Keratinocyte (primary cell): ENCODE data around the gene DNAJC7. TPM values are rescaled to one million over a fixed set of nuclear protein-coding genes. Genes with fewer than 3 reads are reported as not detected.

ENCODE experiments used
- DNase-seq: peaks from one replicate; pipeline ENCODE4 v3.0.0-alpha.2; 2011; ENCODE audit warnings: low read depth, missing footprints, low spot score
- FAIRE-seq: peaks from 2 replicates; lab custom pipeline; 2011; peaks lifted over from hg19 to GRCh38; lab: Jason Lieb, UNC
- H2AFZ ChIP-seq: 2 replicates; pipeline ENCODE4 v1.6.0; 2012; ENCODE audit warnings: low read length, control low read depth, inconsistent platforms; ENCODE audit not compliant: control insufficient read depth
- H3K27ac ChIP-seq: 2 replicates; pipeline ENCODE4 v1.5.1; 2011; ENCODE audit warnings: low read length; ENCODE audit not compliant: control insufficient read depth, insufficient read depth
- H3K27me3 ChIP-seq: 3 replicates; pipeline ENCODE4 v1.6.0; 2011; ENCODE audit warnings: low read length; ENCODE audit not compliant: control insufficient read depth, insufficient read depth; ENCODE audit errors: extremely low read depth
- H3K36me3 ChIP-seq, 2 experiments: 2 replicates in 1 of 2; 3 replicates in 1 of 2; pipeline ENCODE4 v1.5.1; 2011; ENCODE audit warnings: low read length in 2 of 2, mild to moderate bottlenecking in 1 of 2; ENCODE audit not compliant: control insufficient read depth in 2 of 2, insufficient read depth in 2 of 2; ENCODE audit errors: extremely low read depth in 1 of 2
- H3K4me1 ChIP-seq: 3 replicates; pipeline ENCODE4 v1.5.1; 2011; ENCODE audit warnings: low read length; ENCODE audit not compliant: control insufficient read depth, insufficient read depth; ENCODE audit errors: extremely low read depth
- H3K4me2 ChIP-seq: 3 replicates; pipeline ENCODE4 v1.6.0; 2011; ENCODE audit warnings: low read depth, low read length; ENCODE audit not compliant: control insufficient read depth, insufficient read depth; ENCODE audit errors: extremely low read depth
- H3K4me3 ChIP-seq, 3 experiments: fragments of 200-600 bp in 1 of 3; sonication (generic) in 1 of 3; 2 replicates in 2 of 3; 3 replicates in 1 of 3; pipeline ENCODE4 v1.5.1; 2011 to 2016; ENCODE audit warnings: low read length in 3 of 3, mild to moderate bottlenecking in 3 of 3, control low read depth in 2 of 3, inconsistent platforms in 1 of 3, low read depth in 1 of 3, mixed read lengths in 1 of 3, mixed run types in 1 of 3, moderate library complexity in 1 of 3; ENCODE audit not compliant: control insufficient read depth in 2 of 3, insufficient read depth in 2 of 3; ENCODE audit errors: extremely low read depth in 1 of 3
- H3K79me2 ChIP-seq: 2 replicates; pipeline ENCODE4 v1.6.0; 2012; ENCODE audit warnings: low read length; ENCODE audit not compliant: control insufficient read depth, insufficient read depth
- H3K9ac ChIP-seq: 3 replicates; pipeline ENCODE4 v1.6.0; 2011; ENCODE audit warnings: low read length; ENCODE audit not compliant: control insufficient read depth, insufficient read depth; ENCODE audit errors: extremely low read depth
- H3K9me1 ChIP-seq: 3 replicates; pipeline ENCODE4 v1.6.0; 2011; ENCODE audit warnings: low read length; ENCODE audit not compliant: control insufficient read depth, insufficient read depth; ENCODE audit errors: extremely low read depth
- H3K9me3 ChIP-seq: 2 replicates; pipeline ENCODE4 v1.5.1; 2012; ENCODE audit warnings: low read depth, low read length; ENCODE audit not compliant: control insufficient read depth
- H4K20me1 ChIP-seq: 3 replicates; pipeline ENCODE4 v1.6.0; 2011; ENCODE audit warnings: low read length; ENCODE audit not compliant: control insufficient read depth, insufficient read depth; ENCODE audit errors: extremely low read depth
- EZH2 ChIP-seq: IDR thresholded peaks from one replicate; pipeline ENCODE4 v1.6.1; 2012; ENCODE audit warnings: inconsistent platforms, mild to moderate bottlenecking, low read length, moderate library complexity
- dilution Hi-C: fragments of 300-500 bp; cut with MboI; formaldehyde crosslinking; loops from one replicate; pipeline ENCODE4 v1.7.0; 2020; ENCODE audit warnings: low sequenced_read_pairs; ENCODE audit not compliant: extremely low pct_ligation_motif_present
- polyA plus RNA-seq, 5 experiments: library from polyadenylated mRNA; depleted of rRNA in 3 of 5; stranded (reverse) in 3 of 5; stranded (forward) in 1 of 5; unstranded in 1 of 5; fragments of >200 nt; gene quantifications; 1 replicate in 1 of 5; 2 replicates in 3 of 5; 3 replicates in 1 of 5; pipeline versions ENCODE4 v1.2.1 to v1.2.3, GENCODE V29; 2011 to 2012; ENCODE audit warnings: missing spikeins in 2 of 5, low read depth in 1 of 5, low replicate concordance in 1 of 5
- TF ChIP-seq, protein P1 (sequence below), 3 experiments: IDR thresholded peaks in 1 of 3; conservative IDR thresholded peaks in 1 of 3; optimal IDR thresholded peaks in 1 of 3; 2 replicates in 2 of 3; 3 replicates in 1 of 3; pipeline versions ENCODE3 to v1.5.1; 2011; ENCODE audit warnings: low read length in 3 of 3, mild to moderate bottlenecking in 3 of 3, moderate library complexity in 2 of 3, control low read depth in 1 of 3, inconsistent platforms in 1 of 3; ENCODE audit not compliant: insufficient read depth in 2 of 3; ENCODE audit errors: extremely low read depth in 1 of 3

The DNAJC7 gene
- polyA plus RNA-seq, 1 donor (not counting 4 experiments of a cell fraction or from before 2014, with no cell fraction given): 82.5 TPM

DNA sequence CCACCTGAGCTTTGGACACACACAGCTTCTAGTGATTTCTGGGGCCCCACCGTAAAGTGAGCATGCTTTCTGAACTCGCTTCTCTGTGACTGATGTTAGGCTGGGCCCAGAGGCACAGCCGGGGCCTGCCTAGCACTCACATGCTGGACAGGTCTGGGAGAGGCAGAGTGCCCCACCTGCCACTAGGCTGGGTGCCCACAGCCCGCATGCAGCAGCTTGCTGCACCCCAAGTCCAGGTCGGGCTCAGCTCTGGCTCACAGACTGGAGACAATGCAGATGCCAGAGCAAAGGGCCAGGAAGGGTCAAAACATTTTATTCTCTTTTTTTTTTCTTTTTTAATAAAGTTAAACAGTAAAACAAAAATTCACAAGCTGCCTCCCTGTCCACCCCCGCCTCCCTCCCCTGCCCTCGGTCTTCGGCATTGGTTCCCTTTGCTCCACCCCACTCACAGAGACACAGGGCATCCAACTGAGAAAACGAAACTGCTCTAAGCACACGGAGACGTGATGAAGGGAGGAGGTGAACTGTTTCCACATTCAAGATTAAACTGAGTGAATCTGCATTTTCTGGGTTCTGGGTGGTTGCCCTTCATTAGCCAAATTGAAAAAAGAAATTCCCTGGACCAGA is 41.0 kb downstream of the DNAJC7 start:
- H3K36me3 ChIP-seq: peaks cover 44 to 48% of the 10 kb centered on the region in 2 experiments
- H3K4me3 ChIP-seq: no peak overlapping the region
- H3K9ac ChIP-seq: no peak overlapping the region
- FAIRE-seq (no peak), DNase-seq (no peak)
- no peaks in the 10 kb centered on the region for H3K27me3 ChIP-seq
- H4K20me1 ChIP-seq: no peaks in the 10 kb centered on the region
- H3K27ac ChIP-seq: no peak overlapping the region
- no peaks in the 10 kb centered on the region for H3K9me3 ChIP-seq
- H3K79me2 ChIP-seq: peaks cover 3% of the 10 kb centered on the region
- H3K9me1 ChIP-seq: no peaks in the 10 kb centered on the region
- TF ChIP-seq EZH2: no peak
- TF ChIP-seq, protein P1, sequence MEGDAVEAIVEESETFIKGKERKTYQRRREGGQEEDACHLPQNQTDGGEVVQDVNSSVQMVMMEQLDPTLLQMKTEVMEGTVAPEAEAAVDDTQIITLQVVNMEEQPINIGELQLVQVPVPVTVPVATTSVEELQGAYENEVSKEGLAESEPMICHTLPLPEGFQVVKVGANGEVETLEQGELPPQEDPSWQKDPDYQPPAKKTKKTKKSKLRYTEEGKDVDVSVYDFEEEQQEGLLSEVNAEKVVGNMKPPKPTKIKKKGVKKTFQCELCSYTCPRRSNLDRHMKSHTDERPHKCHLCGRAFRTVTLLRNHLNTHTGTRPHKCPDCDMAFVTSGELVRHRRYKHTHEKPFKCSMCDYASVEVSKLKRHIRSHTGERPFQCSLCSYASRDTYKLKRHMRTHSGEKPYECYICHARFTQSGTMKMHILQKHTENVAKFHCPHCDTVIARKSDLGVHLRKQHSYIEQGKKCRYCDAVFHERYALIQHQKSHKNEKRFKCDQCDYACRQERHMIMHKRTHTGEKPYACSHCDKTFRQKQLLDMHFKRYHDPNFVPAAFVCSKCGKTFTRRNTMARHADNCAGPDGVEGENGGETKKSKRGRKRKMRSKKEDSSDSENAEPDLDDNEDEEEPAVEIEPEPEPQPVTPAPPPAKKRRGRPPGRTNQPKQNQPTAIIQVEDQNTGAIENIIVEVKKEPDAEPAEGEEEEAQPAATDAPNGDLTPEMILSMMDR (optimal IDR thresholded peaks at IDR 0.05 in 1 of 3, IDR thresholded peaks at IDR 0.05 in 1 of 3, conservative IDR thresholded peaks at IDR 0.05 in 1 of 3; ENCODE audit: extremely low read depth in 1 of 3, insufficient read depth in 2 of 3, low read length in 3 of 3): no peak
- H3K4me2 ChIP-seq: no peak overlapping the region
- dilution Hi-C loops: no loop called here
- no peak overlapping the region for H2AFZ ChIP-seq
- peaks cover 5% of the 10 kb centered on the region for H3K4me1 ChIP-seq

DNA sequence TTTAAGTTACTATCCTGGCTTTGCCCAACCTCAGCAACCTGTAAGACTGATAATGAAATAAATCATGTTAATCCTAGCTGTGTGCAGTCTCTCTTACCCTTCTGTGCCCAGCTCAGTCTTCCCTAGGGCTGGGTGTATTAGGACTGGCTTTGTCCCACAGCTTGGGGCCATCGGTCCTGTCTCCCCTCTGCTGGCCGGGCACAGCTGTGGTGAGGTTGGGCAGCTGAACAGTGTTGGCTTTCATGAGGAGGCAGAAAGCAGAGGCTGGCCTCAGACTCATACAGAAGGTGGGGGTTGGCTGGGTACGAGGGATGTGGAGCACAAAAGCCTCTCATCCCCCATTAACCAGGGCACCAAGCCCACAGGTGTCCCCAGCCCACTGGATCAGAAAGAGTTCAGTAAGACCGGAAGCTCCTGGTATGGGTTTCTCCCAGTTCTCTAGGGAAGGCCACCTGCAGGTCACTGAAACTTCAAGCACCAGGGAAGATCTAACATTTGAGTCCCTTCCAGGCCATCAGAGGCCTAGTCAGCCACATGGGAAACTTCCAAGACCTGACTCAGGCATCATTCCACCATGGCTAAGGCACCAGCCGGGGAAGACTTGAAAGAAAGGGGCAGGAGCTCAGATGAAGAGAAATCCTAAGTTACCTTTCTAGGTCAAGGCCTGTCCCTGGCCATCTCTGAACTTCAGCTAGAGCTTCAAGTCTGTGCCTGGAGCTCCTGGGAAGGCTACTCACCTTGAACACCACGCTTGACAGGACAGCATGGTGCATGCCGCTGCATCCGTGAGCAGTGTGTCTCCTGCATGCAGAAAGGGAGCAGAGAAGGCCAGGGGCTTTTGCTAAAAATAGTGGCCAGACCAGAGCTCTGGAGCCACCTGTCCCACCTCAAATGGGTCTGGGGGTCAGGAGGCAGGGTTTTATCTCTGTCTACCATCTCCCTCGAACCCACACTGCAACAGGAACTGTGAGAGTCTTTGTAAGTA is 41.8 kb downstream of the DNAJC7 start:
- dilution Hi-C loops: no loop called here
- Histone ChIP-seq H3K79me2 (peaks cover 5% of the 10 kb centered on the region), H3K4me3 (no peak overlapping the region), H3K9ac (no peak overlapping the region), H4K20me1 (no peaks in the 10 kb centered on the region), H3K27me3 (no peaks in the 10 kb centered on the region), H3K9me1 (no peaks in the 10 kb centered on the region), H3K4me1 (peaks cover 5% of the 10 kb centered on the region), H3K27ac (no peak overlapping the region), H3K9me3 (no peaks in the 10 kb centered on the region), H2AFZ (no peak overlapping the region), H3K36me3 (peaks cover 39 to 46% of the 10 kb centered on the region in 2 experiments), H3K4me2 (no peak overlapping the region)
- DNase-seq (no peak), FAIRE-seq (no peak)
- TF ChIP-seq, protein P1 (optimal IDR thresholded peaks at IDR 0.05 in 1 of 3, IDR thresholded peaks at IDR 0.05 in 1 of 3, conservative IDR thresholded peaks at IDR 0.05 in 1 of 3; ENCODE audit: extremely low read depth in 1 of 3, insufficient read depth in 2 of 3, low read length in 3 of 3): no peak
- no peak for TF ChIP-seq EZH2
